Endothelial cell (in vitro differentiated cells): ENCODE data around the gene SDS. TPM values are rescaled to one million over a fixed set of nuclear protein-coding genes. Genes with fewer than 3 reads are reported as not detected.

Experiments
- DNase-seq: peaks from one replicate; pipeline ENCODE4 v3.0.0; 2021; ENCODE audit warnings: low spot score
- H3K27ac Mint-ChIP-seq: one replicate; pipeline ENCODE4 v1.8.0; 2021; ENCODE audit warnings: mixed read lengths, inconsistent platforms; ENCODE audit not compliant: unreplicated experiment
- H3K27me3 Mint-ChIP-seq: one replicate; pipeline ENCODE4 v1.8.0; 2021; ENCODE audit warnings: mild to moderate bottlenecking, moderate library complexity, mixed read lengths, inconsistent platforms; ENCODE audit not compliant: unreplicated experiment
- H3K36me3 Mint-ChIP-seq: one replicate; pipeline ENCODE4 v1.8.0; 2021; ENCODE audit warnings: mild to moderate bottlenecking, low read depth, mixed read lengths, inconsistent platforms; ENCODE audit not compliant: unreplicated experiment
- H3K4me1 Mint-ChIP-seq: one replicate; pipeline ENCODE4 v1.8.0; 2021; ENCODE audit warnings: mild to moderate bottlenecking, mixed read lengths, inconsistent platforms; ENCODE audit not compliant: unreplicated experiment
- H3K4me3 Mint-ChIP-seq: one replicate; pipeline ENCODE4 v1.8.0; 2021; ENCODE audit warnings: mild to moderate bottlenecking, mixed read lengths, inconsistent platforms; ENCODE audit not compliant: unreplicated experiment
- H3K9me3 Mint-ChIP-seq: one replicate; pipeline ENCODE4 v1.8.0; 2021; ENCODE audit warnings: mixed read lengths, inconsistent platforms; ENCODE audit not compliant: unreplicated experiment
- CTCF ChIP-seq: fragments of 200-600 bp; sonication (generic); IDR thresholded peaks from one replicate; pipeline ENCODE4 v1.5.0; 2021; ENCODE audit warnings: antibody characterized with exemption; ENCODE audit not compliant: unreplicated experiment
- total RNA-seq: library from RNA; stranded (reverse); fragmentation: NEBNext Ultra II Directional; extraction: Animal tissue kit (Norgen Biotek cat#: 25700); gene quantifications from one replicate; pipeline ENCODE4 v1.2.1, GENCODE V29; 2021; ENCODE audit not compliant: unreplicated experiment

The SDS gene
- total RNA-seq, 1 donor from 2014 or later, result not detected

DNA sequence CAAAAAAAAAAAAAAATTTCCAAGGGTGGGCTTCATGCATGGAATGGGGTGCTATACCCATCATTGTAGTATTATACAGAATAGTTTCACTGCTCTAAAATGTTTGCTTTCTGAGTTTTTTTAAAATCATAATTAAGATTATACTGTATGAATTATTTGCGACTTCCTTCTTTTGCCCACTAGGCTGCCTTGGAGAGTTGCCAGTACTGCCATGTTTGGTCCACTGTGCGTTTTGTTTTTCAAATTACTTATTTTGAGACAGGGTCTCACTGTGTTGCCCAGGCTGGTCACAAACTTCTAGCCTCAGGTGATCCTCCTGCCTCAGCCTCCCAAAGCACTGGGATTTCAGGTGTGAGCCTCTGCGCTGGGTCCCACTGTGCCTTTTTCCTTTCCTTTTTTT is 25.4 kb downstream of the SDS start:
- H3K36me3 Mint-ChIP-seq, result peaks cover 9% of the 10 kb centered on the region
- no peak for TF ChIP-seq CTCF
- no peak overlapping the region for H3K4me3 Mint-ChIP-seq
- DNase-seq, result no peak
- no peak overlapping the region for H3K27ac Mint-ChIP-seq
- H3K9me3 Mint-ChIP-seq, result no peaks in the 10 kb centered on the region
- peaks cover 4% of the 10 kb centered on the region for H3K27me3 Mint-ChIP-seq
- no peaks in the 10 kb centered on the region for H3K4me1 Mint-ChIP-seq

GRCh38 chr12:113374823-113375428 is 28.8 kb downstream of the SDS start:
- Mint-ChIP-seq H3K4me3 (no peak overlapping the region), H3K9me3 (no peaks in the 10 kb centered on the region), H3K4me1 (no peaks in the 10 kb centered on the region), H3K27ac (no peak overlapping the region), H3K36me3 (peaks cover 9% of the 10 kb centered on the region), H3K27me3 (peaks cover 6% of the 10 kb centered on the region)
- no peak for TF ChIP-seq CTCF
- no peak for DNase-seq

GRCh38 chr12:113373969-113374368 is 29.7 kb downstream of the SDS start:
- H3K9me3 Mint-ChIP-seq, result no peaks in the 10 kb centered on the region
- TF ChIP-seq CTCF, result no peak
- no peaks in the 10 kb centered on the region for H3K4me1 Mint-ChIP-seq
- H3K4me3 Mint-ChIP-seq, result peak overlapping the region; percentile 24
- DNase-seq, result no peak
- H3K27me3 Mint-ChIP-seq, result peaks cover 6% of the 10 kb centered on the region
- H3K36me3 Mint-ChIP-seq, result peaks cover 9% of the 10 kb centered on the region
- H3K27ac Mint-ChIP-seq, result no peak overlapping the region

DNA sequence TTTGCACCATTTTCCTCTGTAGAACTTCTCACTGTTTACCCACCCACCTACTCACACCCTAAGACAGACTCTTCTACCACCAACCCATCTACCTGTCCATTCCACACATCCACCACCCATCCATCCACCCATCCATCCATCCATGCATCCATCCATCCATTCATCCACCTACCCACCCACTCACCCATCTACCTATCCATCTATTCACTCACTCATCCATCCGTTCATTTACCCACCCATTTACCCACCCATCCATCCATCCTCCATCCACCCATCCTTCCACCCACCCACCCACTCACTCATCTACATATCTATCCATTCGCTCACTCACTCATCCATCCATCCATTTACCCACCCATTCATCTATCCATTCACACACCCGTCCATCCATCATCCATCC is 30.2 kb downstream of the SDS start:
- no peaks in the 10 kb centered on the region for H3K4me1 Mint-ChIP-seq
- no peak overlapping the region for H3K4me3 Mint-ChIP-seq
- no peak overlapping the region for H3K27ac Mint-ChIP-seq
- peaks cover 9% of the 10 kb centered on the region for H3K36me3 Mint-ChIP-seq
- no peak for DNase-seq
- peaks cover 6% of the 10 kb centered on the region for H3K27me3 Mint-ChIP-seq
- no peak for TF ChIP-seq CTCF
- H3K9me3 Mint-ChIP-seq, result no peaks in the 10 kb centered on the region

- H3K4me3 Mint-ChIP-seq, result no peak overlapping the region
- DNase-seq, result no peak
- no peaks in the 10 kb centered on the region for H3K9me3 Mint-ChIP-seq
- H3K27me3 Mint-ChIP-seq, result peaks cover 7% of the 10 kb centered on the region
- no peaks in the 10 kb centered on the region for H3K4me1 Mint-ChIP-seq
- no peak overlapping the region for H3K27ac Mint-ChIP-seq
- no peak for TF ChIP-seq CTCF
- H3K36me3 Mint-ChIP-seq, result peaks cover 9% of the 10 kb centered on the region
Measured at GRCh38 chr12:113372371-113372770, 31.3 kb downstream of the SDS start.
